H1 (cell line): ENCODE data around the gene LTB4R. TPM values are rescaled to one million over a fixed set of nuclear protein-coding genes. Genes with fewer than 3 reads are reported as not detected.

Experiments used
- BCL11A ChIP-seq, 2 experiments: IDR thresholded peaks; one replicate each; pipeline ENCODE4 v1.6.1; 2011; ENCODE audit warnings: low read depth in 2 of 2, low read length in 2 of 2, mild to moderate bottlenecking in 2 of 2
- JUND ChIP-seq: IDR thresholded peaks from 2 replicates; pipeline ENCODE4 v1.6.1; 2011; ENCODE audit warnings: mild to moderate bottlenecking, improper control_type of control experiment, low read length
- NRF1 ChIP-seq: IDR thresholded peaks from 2 replicates; pipeline ENCODE4 v1.6.1; 2011; ENCODE audit warnings: mild to moderate bottlenecking, low read depth, low read length, improper control_type of control experiment
- RFX5 ChIP-seq: IDR thresholded peaks from 2 replicates; pipeline ENCODE4 v1.6.1; 2011; ENCODE audit warnings: low read depth, low read length, improper control_type of control experiment, borderline replicate concordance
- RXRA ChIP-seq: IDR thresholded peaks from 2 replicates; pipeline ENCODE4 v1.6.1; 2011; ENCODE audit warnings: low read depth, mild to moderate bottlenecking, low read length, moderate library complexity; ENCODE audit not compliant: insufficient read depth
- polyA plus RNA-seq, 7 experiments: library from polyadenylated mRNA; depleted of rRNA in 3 of 7; stranded (reverse) in 5 of 7; unstranded in 2 of 7; fragments of >200 nt in 5 of 7; fragments of 200-250 nt in 2 of 7; gene quantifications; 1 replicate in 5 of 7; 2 replicates in 1 of 7; 4 replicates in 1 of 7; pipeline versions ENCODE4 v1.2.1 to v1.2.3, GENCODE V29; 2011 to 2013; ENCODE audit warnings: missing spikeins in 2 of 7, mixed read lengths in 2 of 7
- total RNA-seq: library from RNA; stranded (reverse); fragmentation: NEBNext Ultra II Directional; extraction: Animal tissue kit (Norgen Biotek cat#: 25700); gene quantifications from 2 replicates; pipeline ENCODE4 v1.2.1, GENCODE V29; 2021

LTB4R gene
- total and polyA plus RNA-seq, 2 of the 8 experiments (the other 6 are each of a cell fraction or from before 2014, with no cell fraction given): 4.1 to 6.7 TPM

GRCh38 chr14:24283796-24284460 is 27.4 kb upstream of the LTB4R start (continued):
- TF ChIP-seq NRF1 (no peak), BCL11A (IDR thresholded peaks at IDR 0.05; ENCODE audit: low read depth in 2 of 2, low read length in 2 of 2) (no peak), RXRA (no peak), JUND (no peak), RFX5 (no peak)
